ENCODE data around the gene OTOS. TPM values are rescaled to one million over a fixed set of nuclear protein-coding genes. Genes with fewer than 3 reads are reported as not detected.

OTOS gene
- total and polyA plus RNA-seq, 4 donors: not detected

DNA sequence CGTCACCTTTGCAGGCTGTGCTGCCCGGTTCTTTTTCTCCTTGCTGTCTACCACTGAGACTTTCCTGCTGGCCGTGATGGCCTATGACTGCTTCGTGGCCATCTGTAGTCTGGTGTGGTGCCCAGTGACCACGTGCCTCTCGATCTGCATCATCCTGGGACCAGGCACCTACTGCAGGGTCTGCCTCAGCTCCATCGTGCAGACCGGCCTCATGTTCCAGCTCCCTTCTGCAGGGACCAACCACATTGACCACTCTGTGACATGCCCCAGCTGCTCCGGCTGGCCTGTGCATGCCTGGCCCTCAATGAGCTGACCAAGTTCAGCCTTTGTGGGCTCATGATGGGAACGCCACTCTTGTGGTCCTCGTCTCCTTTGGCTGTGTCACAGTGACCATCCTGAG, 31.1 kb downstream of the OTOS start:
- Histone ChIP-seq H3K9me3 (ENCODE audit: control insufficient read depth in 4 of 4, insufficient read depth in 3 of 4, low read length in 3 of 4) (no peaks in the 10 kb centered on the region), H3K4me3 (no peak overlapping the region), H3K27me3 (ENCODE audit: control insufficient read depth in 3 of 3, insufficient read depth in 3 of 3, low read length in 2 of 3) (peaks cover 0 to 18% (median 3%) of the 10 kb centered on the region in 3 donors), H3K27ac (ENCODE audit: low read depth in 1 of 2, low read length in 1 of 2) (no peak overlapping the region), H3K4me1 (ENCODE audit: control insufficient read depth in 5 of 5, insufficient read depth in 5 of 5, low read length in 5 of 5) (no peaks in the 10 kb centered on the region), H3K9ac (ENCODE audit: insufficient read depth in 1 of 2, low read length in 2 of 2) (no peak overlapping the region), H3K36me3 (ENCODE audit: control insufficient read depth in 4 of 4, insufficient read depth in 4 of 4, low read length in 4 of 4) (no peaks in the 10 kb centered on the region)
- no peak for TF ChIP-seq CTCF (IDR thresholded peaks at IDR 0.05; ENCODE audit: control extremely low read depth, extremely low read depth)
- WGBS, 2 donors: 75 to 91% methylated on average over 11 of the region's 11 CpGs
- no peak for DNase-seq
- ATAC-seq (ENCODE audit: insufficient read depth, low FRiP score): no peak

DNA sequence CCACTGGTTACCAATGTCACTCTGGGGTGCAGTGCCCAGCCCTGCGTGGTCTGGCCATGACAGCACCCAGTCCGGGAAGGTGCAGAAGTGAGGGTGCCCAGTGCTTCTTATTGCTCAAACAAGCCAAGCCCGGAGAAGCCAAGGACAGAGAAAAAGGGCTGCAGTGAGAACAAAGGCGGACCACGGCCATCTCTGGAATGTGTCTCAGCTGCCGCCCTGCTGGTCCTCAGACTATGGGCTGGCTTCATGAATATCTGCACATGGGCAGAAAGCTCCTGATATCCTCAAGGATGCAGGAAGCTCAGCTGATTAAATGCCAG, 33.0 kb downstream of the OTOS start:
- no peaks in the 10 kb centered on the region for H3K4me1 ChIP-seq (ENCODE audit: control insufficient read depth in 5 of 5, insufficient read depth in 5 of 5, low read length in 5 of 5)
- peaks cover 0 to 9% (median 4%) of the 10 kb centered on the region in 3 donors for H3K27me3 ChIP-seq (ENCODE audit: control insufficient read depth in 3 of 3, insufficient read depth in 3 of 3, low read length in 2 of 3)
- no peak for DNase-seq
- no peaks in the 10 kb centered on the region for H3K36me3 ChIP-seq (ENCODE audit: control insufficient read depth in 4 of 4, insufficient read depth in 4 of 4, low read length in 4 of 4)
- WGBS, 2 donors: 71 to 75% methylated on average over 6 of the region's 6 CpGs
- no peaks in the 10 kb centered on the region for H3K9me3 ChIP-seq (ENCODE audit: control insufficient read depth in 4 of 4, insufficient read depth in 3 of 4, low read length in 3 of 4)
- TF ChIP-seq CTCF (IDR thresholded peaks at IDR 0.05; ENCODE audit: control extremely low read depth, extremely low read depth): no peak
- no peak for ATAC-seq (ENCODE audit: insufficient read depth, low FRiP score)
- no peak overlapping the region for H3K4me3 ChIP-seq
- H3K9ac ChIP-seq (ENCODE audit: insufficient read depth in 1 of 2, low read length in 2 of 2): no peak overlapping the region
- H3K27ac ChIP-seq (ENCODE audit: low read depth in 1 of 2, low read length in 1 of 2): no peak overlapping the region

GRCh38 chr2:240106765-240107476, 33.5 kb downstream of the OTOS start:
- no peak for ATAC-seq (ENCODE audit: insufficient read depth, low FRiP score)
- no peak for DNase-seq
- no peaks in the 10 kb centered on the region for H3K36me3 ChIP-seq (ENCODE audit: control insufficient read depth in 4 of 4, insufficient read depth in 4 of 4, low read length in 4 of 4)
- H3K27me3 ChIP-seq (ENCODE audit: control insufficient read depth in 3 of 3, insufficient read depth in 3 of 3, low read length in 2 of 3): peaks cover 0 to 7% (median 2%) of the 10 kb centered on the region in 3 donors
- no peaks in the 10 kb centered on the region for H3K4me1 ChIP-seq (ENCODE audit: control insufficient read depth in 5 of 5, insufficient read depth in 5 of 5, low read length in 5 of 5)
- no peak overlapping the region for H3K9ac ChIP-seq (ENCODE audit: insufficient read depth in 1 of 2, low read length in 2 of 2)
- no peaks in the 10 kb centered on the region for H3K9me3 ChIP-seq (ENCODE audit: control insufficient read depth in 4 of 4, insufficient read depth in 3 of 4, low read length in 3 of 4)
- WGBS, 2 donors: 74 to 84% methylated on average over 17 of the region's 17 CpGs
- no peak overlapping the region for H3K27ac ChIP-seq (ENCODE audit: low read depth in 1 of 2, low read length in 1 of 2)
- H3K4me3 ChIP-seq: no peak overlapping the region
- no peak for TF ChIP-seq CTCF (IDR thresholded peaks at IDR 0.05; ENCODE audit: control extremely low read depth, extremely low read depth)

- no peak for DNase-seq
- Histone ChIP-seq H3K9me3 (ENCODE audit: control insufficient read depth in 4 of 4, insufficient read depth in 3 of 4, low read length in 3 of 4) (no peaks in the 10 kb centered on the region), H3K4me3 (no peak overlapping the region), H3K4me1 (ENCODE audit: control insufficient read depth in 5 of 5, insufficient read depth in 5 of 5, low read length in 5 of 5) (no peaks in the 10 kb centered on the region), H3K27me3 (ENCODE audit: control insufficient read depth in 3 of 3, insufficient read depth in 3 of 3, low read length in 2 of 3) (peaks cover 0 to 7% (median 2%) of the 10 kb centered on the region in 3 donors), H3K27ac (ENCODE audit: low read depth in 1 of 2, low read length in 1 of 2) (no peak overlapping the region), H3K36me3 (ENCODE audit: control insufficient read depth in 4 of 4, insufficient read depth in 4 of 4, low read length in 4 of 4) (no peaks in the 10 kb centered on the region), H3K9ac (ENCODE audit: insufficient read depth in 1 of 2, low read length in 2 of 2) (no peak overlapping the region)
- ATAC-seq (ENCODE audit: insufficient read depth, low FRiP score): no peak
- 67 to 73% methylated on average over 11 of the region's 11 CpGs for WGBS, 2 donors
- no peak for TF ChIP-seq CTCF (IDR thresholded peaks at IDR 0.05; ENCODE audit: control extremely low read depth, extremely low read depth)
Observed at GRCh38 chr2:240105982-240106381, 34.5 kb downstream of the OTOS start.
